Measurements from ENCODE around the gene MAVS.

MAVS gene

DNA sequence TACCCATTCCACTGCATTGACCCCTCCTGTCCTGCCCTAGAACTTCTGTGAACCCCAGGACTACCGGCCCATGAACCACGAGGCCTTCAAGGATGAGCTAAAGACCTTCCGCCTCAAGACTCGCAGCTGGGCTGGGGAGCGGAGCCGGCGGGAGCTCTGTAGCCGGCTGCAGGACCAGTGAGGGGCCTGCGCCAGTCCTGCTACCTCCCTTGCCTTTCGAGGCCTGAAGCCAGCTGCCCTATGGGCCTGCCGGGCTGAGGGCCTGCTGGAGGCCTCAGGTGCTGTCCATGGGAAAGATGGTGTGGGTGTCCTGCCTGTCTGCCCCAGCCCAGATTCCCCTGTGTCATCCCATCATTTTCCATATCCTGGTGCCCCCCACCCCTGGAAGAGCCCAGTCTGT lies 41.9 kb upstream of the MAVS start:
- no peak for DNase-seq (ENCODE audit: low read depth)
- TF ChIP-seq, protein P1, sequence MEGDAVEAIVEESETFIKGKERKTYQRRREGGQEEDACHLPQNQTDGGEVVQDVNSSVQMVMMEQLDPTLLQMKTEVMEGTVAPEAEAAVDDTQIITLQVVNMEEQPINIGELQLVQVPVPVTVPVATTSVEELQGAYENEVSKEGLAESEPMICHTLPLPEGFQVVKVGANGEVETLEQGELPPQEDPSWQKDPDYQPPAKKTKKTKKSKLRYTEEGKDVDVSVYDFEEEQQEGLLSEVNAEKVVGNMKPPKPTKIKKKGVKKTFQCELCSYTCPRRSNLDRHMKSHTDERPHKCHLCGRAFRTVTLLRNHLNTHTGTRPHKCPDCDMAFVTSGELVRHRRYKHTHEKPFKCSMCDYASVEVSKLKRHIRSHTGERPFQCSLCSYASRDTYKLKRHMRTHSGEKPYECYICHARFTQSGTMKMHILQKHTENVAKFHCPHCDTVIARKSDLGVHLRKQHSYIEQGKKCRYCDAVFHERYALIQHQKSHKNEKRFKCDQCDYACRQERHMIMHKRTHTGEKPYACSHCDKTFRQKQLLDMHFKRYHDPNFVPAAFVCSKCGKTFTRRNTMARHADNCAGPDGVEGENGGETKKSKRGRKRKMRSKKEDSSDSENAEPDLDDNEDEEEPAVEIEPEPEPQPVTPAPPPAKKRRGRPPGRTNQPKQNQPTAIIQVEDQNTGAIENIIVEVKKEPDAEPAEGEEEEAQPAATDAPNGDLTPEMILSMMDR (conservative IDR thresholded peaks at IDR 0.05; ENCODE audit: low read depth, low read length), result no peak
- H3K4me3 ChIP-seq (ENCODE audit: low read length), result no peak overlapping the region

DNA sequence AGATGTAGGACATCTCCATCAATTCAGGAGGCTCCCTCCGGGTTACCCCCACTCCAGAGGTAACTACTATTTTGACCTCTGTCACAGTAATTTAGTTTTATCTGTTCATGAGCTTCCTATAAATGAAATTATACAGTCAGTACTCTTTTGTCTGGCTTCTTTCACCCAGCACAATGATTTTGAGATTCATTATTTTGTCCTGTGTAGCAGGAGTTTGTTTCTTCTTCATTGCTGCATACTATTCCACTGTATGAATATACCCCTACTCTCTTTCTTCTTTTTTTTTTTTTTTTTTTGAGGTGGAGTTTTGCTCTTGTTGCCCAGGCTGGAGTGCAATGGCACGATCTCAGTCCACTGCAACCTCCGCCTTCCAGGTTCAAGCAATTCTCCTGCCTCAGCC lies 38.1 kb upstream of the MAVS start:
- no peak overlapping the region for H3K4me3 ChIP-seq (ENCODE audit: low read length)
- DNase-seq (ENCODE audit: low read depth), result no peak
- TF ChIP-seq, protein P1 (conservative IDR thresholded peaks at IDR 0.05; ENCODE audit: low read depth, low read length), result no peak

DNA sequence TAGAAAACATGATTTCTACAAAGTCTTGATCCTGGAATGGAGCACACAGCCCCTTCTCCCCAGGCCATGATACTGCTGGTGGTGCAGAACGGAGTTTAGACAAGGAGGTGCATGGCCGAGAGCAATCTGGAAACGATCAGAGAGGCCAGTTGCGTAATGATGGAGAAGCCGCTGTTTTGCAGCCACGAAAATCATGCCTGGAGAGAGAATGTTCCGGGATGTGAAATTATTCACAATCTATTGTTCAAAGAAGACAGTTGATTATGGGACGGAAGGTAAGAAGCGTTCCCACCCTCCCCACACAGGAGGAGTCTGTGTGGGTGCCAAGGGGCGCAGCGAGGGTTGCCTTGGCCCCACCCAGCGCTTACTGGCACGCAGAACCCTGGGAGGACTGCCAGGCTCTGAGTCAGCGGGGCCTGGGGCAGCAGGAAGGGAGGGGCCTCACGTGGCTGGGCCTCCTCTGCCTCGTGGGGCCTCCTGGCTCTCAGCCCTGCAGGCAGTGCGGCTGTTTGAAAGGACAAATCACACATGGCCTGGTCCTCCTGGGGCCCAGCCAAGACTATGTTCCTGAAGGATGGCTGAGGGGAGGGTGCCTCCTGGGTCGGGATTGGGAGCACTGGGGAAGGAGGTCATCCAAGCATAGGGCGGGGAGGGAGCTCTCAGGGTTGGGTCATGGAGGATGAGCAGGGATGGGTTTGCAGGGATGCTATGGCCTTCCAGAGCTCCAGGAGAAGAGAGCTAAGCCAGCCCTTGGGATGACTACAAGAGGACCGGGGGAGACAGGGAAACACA lies 35.0 kb upstream of the MAVS start:
- TF ChIP-seq, protein P1 (conservative IDR thresholded peaks at IDR 0.05; ENCODE audit: low read depth, low read length), result no peak
- peak overlapping the region; percentile 48 for H3K4me3 ChIP-seq (ENCODE audit: low read length)
- peak; percentile 95 for DNase-seq (ENCODE audit: low read depth)

DNA sequence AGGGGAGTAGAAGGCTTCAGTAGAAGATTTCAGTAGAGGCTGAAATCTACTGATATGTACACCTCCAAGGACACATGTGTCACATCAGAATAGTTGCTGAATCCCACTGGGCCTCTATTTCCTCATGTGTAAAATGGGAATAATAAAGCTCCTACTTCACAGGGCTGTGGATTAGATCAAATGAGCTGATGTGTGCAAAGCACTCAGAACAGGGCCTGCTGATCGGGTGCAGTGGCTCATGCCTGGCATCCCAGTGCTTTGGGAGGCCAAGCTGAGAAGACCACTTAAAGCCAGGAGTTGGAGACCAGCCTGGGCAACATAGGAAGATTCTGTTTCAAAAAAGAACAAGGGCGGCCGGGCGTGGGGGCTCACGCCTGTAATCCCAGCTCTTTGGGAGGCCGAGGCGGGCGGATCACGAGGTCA lies 34.4 kb upstream of the MAVS start:
- no peak overlapping the region for H3K4me3 ChIP-seq (ENCODE audit: low read length)
- DNase-seq (ENCODE audit: low read depth), result no peak
- TF ChIP-seq, protein P1 (conservative IDR thresholded peaks at IDR 0.05; ENCODE audit: low read depth, low read length), result no peak

DNA sequence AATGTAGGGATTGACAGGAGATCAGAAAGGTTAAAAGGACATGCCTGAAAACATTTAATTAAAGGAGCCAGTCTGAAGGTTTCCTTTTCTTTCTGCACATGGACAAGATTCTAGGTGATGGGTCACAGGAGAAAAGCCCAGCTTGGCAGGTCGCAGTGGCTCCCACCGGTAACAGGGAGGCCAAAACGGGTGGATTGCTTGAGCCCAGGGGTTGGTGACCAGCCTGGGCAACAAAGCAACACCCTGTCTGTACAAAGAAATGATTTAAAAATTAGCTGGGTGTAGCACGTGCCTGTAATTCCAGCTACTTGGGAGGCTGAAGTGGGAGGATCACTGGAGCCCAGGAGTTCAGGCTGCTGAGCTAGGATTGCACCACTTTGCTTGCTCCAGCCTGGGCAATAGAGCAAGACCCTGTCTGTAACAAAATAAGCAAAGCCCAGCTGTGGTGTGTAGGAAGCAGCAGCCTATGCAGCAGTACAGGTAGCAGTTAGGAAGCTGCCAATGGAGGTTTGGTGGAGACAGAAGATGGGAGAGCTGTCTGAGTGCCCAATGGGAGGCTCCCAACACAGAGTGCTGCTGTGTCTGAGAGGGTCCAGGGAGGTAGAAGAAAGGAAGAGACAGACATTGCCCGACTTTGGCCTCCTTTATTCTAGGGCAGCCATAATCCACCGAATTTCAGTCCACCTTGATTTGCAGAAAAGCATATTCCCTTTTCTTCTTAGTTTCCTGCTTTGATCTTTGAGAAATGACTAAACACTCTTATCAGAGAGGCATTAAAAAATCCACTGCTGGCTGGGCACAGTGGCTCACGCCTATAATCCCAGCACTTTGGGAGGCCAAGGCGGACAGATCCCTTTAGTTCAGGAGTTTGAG lies 33.4 kb upstream of the MAVS start:
- H3K4me3 ChIP-seq (ENCODE audit: low read length), result no peak overlapping the region
- TF ChIP-seq, protein P1 (conservative IDR thresholded peaks at IDR 0.05; ENCODE audit: low read depth, low read length), result no peak
- no peak for DNase-seq (ENCODE audit: low read depth)

DNA sequence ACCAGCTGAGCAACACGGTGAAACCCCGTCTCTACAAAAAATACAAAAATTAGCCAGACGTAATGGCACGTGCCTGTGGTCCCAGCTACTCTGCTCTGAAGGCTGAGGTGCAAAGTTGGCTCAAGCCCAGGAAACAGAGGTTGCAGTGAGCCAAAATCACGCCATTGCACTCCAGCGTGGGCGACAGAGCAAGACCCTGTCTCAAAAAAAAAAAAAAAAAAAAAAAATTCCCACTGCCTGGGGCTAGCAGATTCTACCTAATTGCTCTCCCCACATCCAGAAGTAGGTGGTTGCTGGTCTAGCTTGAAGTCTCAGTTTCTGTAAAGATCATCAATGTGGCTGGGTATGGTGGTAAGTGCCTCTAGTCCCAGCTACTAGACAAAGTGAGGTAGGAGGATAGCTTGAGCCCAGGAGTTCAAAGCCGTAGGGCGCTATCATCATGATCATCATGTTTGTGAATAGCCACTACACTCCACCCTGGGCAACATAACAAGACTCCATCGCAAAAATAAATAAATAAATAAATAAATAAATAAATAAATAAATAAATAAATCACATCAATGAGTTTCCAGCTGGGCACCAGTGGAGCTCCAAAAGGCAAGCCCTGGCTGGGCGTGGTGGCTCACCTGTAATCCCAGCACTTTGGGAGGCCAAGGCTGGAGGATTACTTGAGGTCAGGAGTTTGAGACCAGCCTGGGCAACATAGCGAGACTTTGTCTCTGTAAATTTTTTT lies 32.6 kb upstream of the MAVS start:
- H3K4me3 ChIP-seq (ENCODE audit: low read length), result no peak overlapping the region
- DNase-seq (ENCODE audit: low read depth), result no peak
- TF ChIP-seq, protein P1 (conservative IDR thresholded peaks at IDR 0.05; ENCODE audit: low read depth, low read length), result no peak

Measured in retinal pigment epithelial cell (primary cell).